GM18511 (cell line): ENCODE measurements around the gene C1orf21.

Source experiments
- ATAC-seq: cut with Tn5 transposase; IDR thresholded peaks from one replicate; pipeline ENCODE4 v1.9.1; 2021; ENCODE audit warnings: mild to moderate bottlenecking, moderate library complexity; ENCODE audit not compliant: unreplicated experiment

The C1orf21 gene

GRCh38 chr1:184443201-184443600, 56.4 kb downstream of the C1orf21 start:
- ATAC-seq, result no peak

- no peak for ATAC-seq
Measured at GRCh38 chr1:184443624-184444023, 56.8 kb downstream of the C1orf21 start.

- ATAC-seq, result no peak
Measured at GRCh38 chr1:184445997-184446396, 59.2 kb downstream of the C1orf21 start.

- ATAC-seq, result no peak
Measured at GRCh38 chr1:184447651-184448185, 60.9 kb downstream of the C1orf21 start.

GRCh38 chr1:184449916-184450315, 63.1 kb downstream of the C1orf21 start:
- ATAC-seq, result no peak

- no peak for ATAC-seq
Measured at GRCh38 chr1:184455786-184456185, 69.0 kb downstream of the C1orf21 start.

GRCh38 chr1:184456189-184456588, 69.4 kb downstream of the C1orf21 start:
- ATAC-seq, result no peak

- no peak for ATAC-seq
Measured at GRCh38 chr1:184457500-184457899, 70.7 kb downstream of the C1orf21 start.

- no peak for ATAC-seq
Measured at GRCh38 chr1:184461321-184461720, 74.5 kb downstream of the C1orf21 start.

GRCh38 chr1:184462155-184462554, 75.3 kb downstream of the C1orf21 start:
- no peak for ATAC-seq

GRCh38 chr1:184462990-184463389, 76.2 kb downstream of the C1orf21 start:
- ATAC-seq, result no peak

GRCh38 chr1:184463680-184464079, 76.9 kb downstream of the C1orf21 start:
- no peak for ATAC-seq

GRCh38 chr1:184464757-184465156, 77.9 kb downstream of the C1orf21 start:
- no peak for ATAC-seq

- no peak for ATAC-seq
Measured at GRCh38 chr1:184465489-184466146, 78.8 kb downstream of the C1orf21 start.

GRCh38 chr1:184467295-184467694, 80.5 kb downstream of the C1orf21 start:
- no peak for ATAC-seq

GRCh38 chr1:184469396-184469795, 82.6 kb downstream of the C1orf21 start:
- no peak for ATAC-seq

- ATAC-seq, result no peak
Measured at GRCh38 chr1:184471686-184472085, 84.9 kb downstream of the C1orf21 start.

GRCh38 chr1:184472136-184472535, 85.3 kb downstream of the C1orf21 start:
- ATAC-seq, result no peak

- ATAC-seq, result no peak
Measured at GRCh38 chr1:184473176-184473966, 86.5 kb downstream of the C1orf21 start.

- no peak for ATAC-seq
Measured at GRCh38 chr1:184476187-184476586, 89.4 kb downstream of the C1orf21 start.

- no peak for ATAC-seq
Measured at GRCh38 chr1:184479435-184480167, 92.8 kb downstream of the C1orf21 start.
